GM19467 (cell line): ENCODE data around the gene TRIM31.
"Not testable (repeated sequence)": the region's sequence is repeated elsewhere in the genome, so short reads cannot be mapped to it uniquely, and the experiment has no call there.

ENCODE experiments used
- ATAC-seq: cut with Tn5 transposase; IDR thresholded peaks from one replicate; pipeline ENCODE4 v1.9.1; 2021; ENCODE audit warnings: mild to moderate bottlenecking, moderate library complexity; ENCODE audit not compliant: unreplicated experiment

TRIM31 gene

DNA sequence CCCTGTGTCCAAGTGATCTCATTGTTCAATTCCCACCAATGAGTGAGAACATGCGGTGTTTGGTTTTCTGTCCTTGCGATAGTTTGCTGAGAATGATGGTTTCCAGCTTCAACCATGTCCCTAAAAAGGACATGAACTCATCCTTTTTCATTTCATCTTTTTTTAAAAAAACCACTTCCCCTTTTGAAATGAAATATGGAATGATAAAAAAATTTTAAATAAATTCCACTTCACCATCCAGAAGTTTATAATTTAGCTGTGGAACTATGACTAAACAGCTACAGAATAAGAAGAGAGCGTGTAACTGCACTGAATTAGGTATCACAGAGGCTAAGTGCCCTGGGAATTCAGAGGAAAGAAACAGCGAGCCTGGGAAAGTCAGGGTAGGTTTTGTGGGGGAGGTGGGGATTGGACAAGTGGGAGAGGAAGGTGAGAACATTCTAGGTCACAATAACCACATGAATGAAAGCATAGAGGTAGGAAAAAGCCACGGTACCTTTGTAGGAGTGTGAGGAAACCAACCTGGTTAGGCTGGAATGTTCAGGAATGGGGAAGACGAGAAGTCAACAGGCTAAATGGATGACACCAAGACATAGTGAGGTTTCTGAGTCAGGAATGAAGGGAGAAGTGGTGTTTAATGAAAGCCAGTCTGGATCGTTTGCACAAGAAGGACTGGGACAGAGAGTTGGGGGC is 37.1 kb upstream of the TRIM31 start:
- ATAC-seq: no peak

DNA sequence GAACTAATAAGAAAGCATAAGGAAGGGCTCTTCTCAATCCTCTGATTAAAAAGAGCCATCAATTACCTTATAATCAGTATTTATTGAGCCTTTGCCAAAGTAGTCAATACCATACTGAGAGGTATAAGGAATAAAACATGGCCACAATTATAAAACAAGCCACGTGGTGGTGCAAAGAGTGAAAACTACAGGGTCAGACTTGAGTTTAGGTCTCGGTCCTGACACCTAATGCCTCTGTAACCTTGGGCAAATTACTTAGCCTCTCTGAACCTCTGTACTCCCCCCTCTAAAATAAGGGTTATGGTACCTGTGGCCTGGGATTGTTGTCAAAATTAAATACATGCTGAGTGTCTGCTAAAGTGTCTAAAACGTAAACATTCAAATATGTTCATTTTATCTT is 36.3 kb upstream of the TRIM31 start:
- no peak for ATAC-seq

DNA sequence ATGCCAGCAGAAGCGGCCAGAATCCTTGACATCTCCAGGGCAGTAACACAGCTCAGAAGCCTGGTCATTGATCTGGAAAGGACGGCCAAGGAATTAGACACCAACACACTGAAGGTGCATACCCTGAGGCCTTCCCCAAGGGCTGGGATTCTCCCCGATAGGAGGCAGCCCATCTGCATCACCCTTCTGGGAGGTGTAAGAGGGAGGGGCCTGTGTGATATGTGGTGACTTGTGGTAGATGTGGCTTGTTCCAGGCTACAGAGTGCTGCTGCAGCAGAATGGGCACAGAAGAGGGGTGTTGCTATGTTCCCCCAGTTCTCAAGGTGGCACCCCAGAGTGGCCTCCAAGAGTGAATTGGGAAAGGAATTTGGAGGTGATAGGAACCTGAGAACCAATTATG is 34.2 kb upstream of the TRIM31 start:
- ATAC-seq: no peak

DNA sequence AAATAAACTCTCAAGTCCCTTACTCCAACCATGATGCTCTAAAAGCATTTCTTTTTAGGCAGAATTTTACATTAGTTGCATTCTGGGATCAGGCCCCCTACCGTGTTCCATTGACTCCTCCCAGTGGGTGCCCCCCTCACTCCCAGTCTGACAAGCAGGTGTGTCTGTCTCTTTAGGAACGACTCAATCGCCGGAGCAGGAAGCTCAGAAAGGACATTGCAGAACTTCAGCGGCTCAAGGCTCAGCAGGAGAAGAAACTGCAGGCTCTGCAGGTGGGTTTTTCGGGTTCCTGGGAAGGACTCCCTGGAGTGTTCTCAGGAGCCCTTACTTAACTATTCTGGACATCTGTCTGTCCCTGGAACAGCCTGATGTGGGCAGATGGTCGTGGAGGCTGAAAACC is 32.9 kb upstream of the TRIM31 start:
- ATAC-seq: no peak

DNA sequence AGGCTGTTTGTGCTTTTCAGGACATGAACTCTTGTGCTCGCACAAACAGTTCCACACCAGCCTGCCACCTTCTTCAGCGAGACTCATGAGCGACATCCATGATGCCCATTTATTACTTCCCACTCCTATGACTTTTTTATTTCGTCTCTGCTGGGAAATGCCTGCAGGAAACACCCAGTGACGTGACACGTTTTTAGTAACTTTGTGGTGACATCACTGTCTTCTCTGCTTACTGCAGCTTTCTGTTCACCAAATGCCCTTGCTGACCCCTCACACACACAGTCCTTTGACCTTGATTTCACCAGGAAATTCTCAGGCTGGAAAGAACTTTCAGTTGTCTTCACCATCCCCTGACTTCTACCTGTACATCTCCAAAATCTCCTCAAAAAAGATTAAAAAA is 31.9 kb upstream of the TRIM31 start:
- ATAC-seq: no peak

- ATAC-seq: no peak
Observed at GRCh38 chr6:30143780-30144179, 30.9 kb upstream of the TRIM31 start.

GRCh38 chr6:30142665-30143064 is 29.8 kb upstream of the TRIM31 start:
- no peak for ATAC-seq

DNA sequence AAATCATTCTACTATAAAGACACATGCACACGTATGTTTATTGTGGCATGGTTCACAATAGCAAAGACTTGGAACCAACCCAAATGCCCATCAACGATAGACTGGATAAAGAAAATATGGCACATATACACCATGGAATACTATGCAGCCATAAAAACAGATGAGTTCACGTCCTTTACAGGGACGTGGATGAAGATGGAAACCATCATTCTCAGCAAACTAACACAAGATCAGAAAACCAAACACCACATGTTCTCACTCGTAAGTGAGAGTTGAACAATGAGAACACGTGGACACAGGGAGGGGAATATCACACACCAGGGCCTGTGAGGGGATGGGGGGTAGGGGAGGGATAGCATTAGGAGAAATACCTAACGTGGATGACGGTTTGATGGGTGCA is 27.4 kb upstream of the TRIM31 start:
- ATAC-seq: not testable (repeated sequence)

GRCh38 chr6:30136570-30137286 is 23.8 kb upstream of the TRIM31 start:
- no peak for ATAC-seq

- ATAC-seq: no peak
Observed at GRCh38 chr6:30135757-30136156, 22.9 kb upstream of the TRIM31 start, which contains the start of gene TRIM40. TSS of gene TRIM40 (plus strand) at chr6:30136140. CDS start at chr6:30137037, 897 bp downstream.

GRCh38 chr6:30135147-30135546 is 22.3 kb upstream of the TRIM31 start:
- no peak for ATAC-seq

DNA sequence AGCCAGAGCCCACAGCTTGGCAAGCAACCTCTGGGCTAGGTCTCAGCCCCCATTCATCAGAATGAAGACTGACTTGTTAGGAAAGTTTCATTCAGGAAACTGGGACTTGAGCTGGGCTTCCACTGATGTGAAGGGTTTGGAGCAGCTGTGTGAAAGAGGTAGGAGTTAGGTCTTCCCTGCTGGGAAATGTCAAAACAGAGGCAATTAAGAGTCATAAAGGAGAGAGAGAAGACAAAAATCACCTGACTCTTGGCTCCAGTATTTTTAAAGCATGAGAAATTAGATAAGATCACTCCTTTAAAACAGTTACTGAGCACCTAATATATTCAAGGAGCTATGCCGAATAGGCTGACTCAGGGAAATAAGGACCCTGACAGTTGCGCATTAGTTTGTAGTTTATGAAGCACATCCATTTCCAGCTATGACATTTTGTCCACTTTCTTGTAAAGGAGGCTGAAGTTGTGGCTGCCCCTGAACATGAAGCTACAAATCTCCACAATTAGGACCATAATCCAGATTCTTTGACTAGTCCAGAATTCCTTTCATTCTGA is 19.1 kb upstream of the TRIM31 start:
- no peak for ATAC-seq

DNA sequence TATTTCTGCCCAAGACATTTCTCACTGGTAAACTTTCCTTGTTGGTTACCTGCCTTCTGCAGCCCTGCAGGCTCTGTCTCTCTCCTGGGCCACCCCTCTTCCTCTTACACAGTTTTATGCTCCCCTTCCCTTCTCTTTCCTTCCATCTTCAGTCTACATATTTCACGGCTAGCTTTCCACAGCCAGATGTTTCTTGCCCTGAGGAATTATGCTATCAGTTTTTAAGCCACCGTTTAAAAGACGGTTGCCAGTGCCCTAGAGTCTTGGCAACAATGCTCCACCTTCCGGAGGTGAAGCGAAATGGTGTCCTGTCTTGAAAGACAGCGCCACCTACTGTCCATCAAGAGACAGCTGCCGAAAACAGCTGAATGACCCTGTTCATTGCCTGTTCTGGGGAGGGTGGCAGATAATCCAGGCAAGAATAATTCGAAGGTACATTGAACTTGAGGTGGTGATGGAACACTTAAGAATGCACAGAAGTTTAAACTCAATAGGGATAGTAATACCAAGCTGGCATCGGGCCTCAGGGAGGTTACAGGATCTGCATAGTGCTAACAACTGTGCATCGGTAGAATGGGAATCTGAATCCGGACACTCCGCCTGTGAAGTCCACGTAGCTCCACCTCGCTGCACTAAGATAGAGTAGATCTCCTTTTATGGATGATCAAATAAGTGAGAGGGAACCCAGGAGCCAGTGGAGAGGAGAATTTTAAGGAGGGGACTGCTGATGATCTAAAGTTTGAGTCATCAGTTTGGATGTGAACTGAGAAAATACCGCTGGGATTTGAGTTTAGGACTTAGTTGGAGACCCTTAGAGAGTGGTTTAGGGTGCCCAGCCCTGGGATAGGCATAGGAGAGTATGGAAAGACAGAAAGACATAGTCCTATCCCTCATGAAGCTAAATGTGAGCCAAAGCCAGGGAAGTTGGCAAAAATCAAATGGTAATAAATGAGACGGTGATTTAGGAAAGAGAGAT is 18.3 kb upstream of the TRIM31 start:
- ATAC-seq: no peak

- no peak for ATAC-seq
Observed at GRCh38 chr6:30130179-30130679, 17.3 kb upstream of the TRIM31 start.

DNA sequence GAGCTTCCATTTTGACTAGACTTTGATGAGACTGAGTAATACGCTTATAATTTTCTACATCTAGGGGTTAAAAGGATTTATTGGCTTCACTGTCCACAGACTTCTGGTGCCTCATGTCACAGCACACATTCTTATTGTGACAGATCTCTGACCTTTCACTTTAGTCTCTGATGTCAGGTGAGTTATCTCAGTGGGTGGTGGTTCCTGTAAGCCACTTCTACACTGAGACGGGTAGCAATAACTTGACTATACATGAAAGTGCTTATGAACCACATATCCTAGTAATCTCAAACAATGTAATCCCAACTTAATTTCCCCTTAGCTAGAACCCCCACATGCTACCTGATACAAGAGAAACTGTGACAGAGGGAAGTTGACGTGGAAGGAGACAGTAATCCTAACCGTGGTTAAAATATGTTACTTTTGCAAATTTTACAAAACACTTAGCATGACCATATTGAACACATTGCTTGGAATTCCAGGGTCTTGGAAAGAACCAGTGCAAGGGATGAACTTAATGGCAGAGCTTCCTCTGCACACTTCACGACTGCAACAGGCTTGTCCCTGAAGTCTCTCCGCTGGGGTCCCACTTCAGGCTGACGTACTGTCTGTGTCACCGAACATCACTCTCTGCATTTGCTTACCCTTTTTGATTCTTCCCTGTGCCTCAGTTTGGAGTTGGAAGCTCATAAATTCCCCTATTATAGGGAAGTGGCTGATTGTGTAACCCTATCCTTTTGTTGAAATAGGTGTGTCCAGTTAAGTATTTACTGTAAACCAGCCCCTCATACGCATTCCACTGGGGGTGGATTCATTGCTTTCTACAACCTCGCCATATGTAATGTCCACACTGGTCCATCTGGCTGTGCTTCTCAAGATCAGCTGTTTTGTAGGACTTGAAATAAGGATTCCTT is 16.6 kb upstream of the TRIM31 start:
- no peak for ATAC-seq

DNA sequence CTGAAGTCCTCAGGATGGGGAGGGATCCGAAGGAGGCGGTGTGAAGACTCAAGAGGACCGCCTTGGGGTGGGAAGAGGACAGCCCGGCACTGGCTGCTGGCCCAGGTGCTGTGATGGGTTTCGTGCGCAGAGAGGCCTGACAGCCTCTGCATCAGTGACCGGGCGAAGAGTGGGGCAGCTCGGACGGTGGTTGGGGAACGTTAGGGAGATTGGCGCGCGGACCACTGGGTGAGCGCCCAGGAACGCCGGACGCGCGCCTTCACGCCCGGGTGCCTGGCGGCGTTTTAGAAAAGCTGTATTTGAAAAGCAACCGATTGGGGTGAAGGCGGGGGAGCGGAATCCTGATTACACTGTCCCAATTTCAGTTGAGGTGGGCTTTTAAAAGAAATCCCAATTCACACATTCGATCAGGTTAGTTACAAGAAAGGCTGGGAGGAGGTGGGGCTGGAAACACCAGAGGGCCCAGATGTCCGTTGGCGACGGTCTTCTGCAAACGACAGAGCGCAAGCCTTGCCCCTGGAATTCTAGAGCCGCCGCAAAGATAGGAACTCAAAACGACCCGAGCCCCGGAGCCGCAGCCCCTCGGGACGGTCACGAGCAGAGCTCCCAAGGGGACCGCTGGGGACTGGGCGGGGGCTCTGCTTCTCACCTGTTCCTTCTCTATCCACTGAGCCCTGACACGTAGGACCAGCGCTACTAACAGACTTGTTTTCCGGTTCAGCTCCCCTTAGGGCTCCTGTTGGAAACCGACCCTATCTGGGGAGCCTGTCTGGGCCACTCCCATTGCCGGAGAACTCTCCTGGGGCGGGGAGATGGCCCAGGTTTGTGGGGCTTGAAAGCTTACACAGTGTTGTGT is 14.6 kb upstream of the TRIM31 start:
- ATAC-seq: no peak

DNA sequence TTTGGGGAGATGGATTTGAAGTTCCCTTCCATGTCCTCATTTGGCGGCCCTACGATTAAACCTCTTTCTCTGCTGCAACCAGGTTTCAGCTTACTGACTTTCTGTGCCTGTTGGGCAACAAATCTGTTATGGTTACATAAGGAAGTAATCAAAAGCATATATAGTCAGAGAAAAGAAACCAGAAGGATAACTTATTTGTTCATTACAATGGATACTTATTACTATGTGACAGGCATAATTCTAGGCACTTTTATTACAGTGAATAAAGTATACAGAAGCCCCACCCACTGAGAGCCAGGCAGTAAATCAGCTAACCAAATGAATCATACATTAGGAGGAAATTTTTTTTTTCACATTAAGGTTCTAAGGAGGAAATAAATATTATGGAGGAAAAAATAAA is 9.6 kb upstream of the TRIM31 start:
- ATAC-seq: no peak

DNA sequence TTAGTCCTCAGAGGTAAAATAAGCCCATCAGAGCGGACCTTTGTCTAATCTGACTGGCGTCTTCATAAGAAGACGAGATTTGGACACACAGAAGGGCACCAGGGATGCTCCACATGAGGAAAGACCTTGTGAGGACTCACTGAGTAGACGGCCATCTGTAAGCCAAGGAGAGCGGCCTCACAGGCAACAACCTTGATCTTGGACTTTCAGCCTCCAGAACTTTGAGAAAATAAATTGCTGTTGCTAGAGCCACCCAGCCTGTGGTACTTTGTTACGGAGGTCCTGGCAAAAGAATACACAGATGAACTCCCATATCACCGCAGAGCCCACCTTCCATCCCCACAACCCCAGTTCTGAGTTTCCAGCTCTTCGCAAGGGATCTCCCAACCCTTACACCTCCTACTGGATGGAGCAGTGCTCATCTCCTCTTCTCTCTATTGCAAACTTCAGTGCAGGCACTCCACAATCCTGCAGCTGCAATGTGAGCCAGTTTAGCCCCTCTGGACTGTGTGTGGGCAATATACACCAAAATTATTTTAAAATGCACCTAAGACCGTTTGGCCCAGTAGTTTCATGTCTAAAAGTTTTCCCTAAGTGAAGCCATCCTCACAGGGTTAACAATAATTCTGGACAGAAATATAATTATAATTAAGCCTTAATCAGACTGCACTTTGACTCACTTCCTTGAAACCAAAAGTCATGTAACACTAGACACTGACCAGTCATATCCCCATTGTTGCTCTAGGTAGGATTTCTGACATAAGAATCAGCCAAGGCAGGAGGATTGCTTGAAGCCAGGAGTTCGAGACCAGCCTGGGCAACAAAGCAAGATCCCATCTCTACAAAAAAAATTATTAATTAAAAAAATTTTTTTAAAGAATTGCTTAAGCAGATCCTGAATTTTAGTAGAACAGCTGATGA is 8.8 kb upstream of the TRIM31 start:
- ATAC-seq: no peak
